Gastroesophageal sphincter (tissue), 3 donors: ENCODE measurements around the gene EIF2D.
A peak's percentile ranks its signal among the peaks of the same experiment; 100 is the strongest.

Experiments
- CTCF ChIP-seq, 4 experiments: fragments of 200-600 bp in 2 of 4; fragments of 450-650 bp in 2 of 4; sonication (generic) in 1 of 4; IDR thresholded peaks; one replicate each; pipeline ENCODE4 v1.5.1; 2017 to 2019; ENCODE audit warnings: antibody characterized with exemption in 4 of 4, mild to moderate bottlenecking in 2 of 4, moderate library complexity in 2 of 4
- POLR2A ChIP-seq, 2 donors: fragments of 450-650 bp; IDR thresholded peaks; one replicate each; pipeline ENCODE4 v1.6.1; 2017; ENCODE audit warnings: antibody characterized with exemption in 2 of 2, mild to moderate bottlenecking in 2 of 2, moderate library complexity in 1 of 2
- POLR2AphosphoS5 ChIP-seq: sonication (generic); formaldehyde crosslinking; IDR thresholded peaks from one replicate; pipeline ENCODE4 v1.6.1; 2017; ENCODE audit warnings: antibody characterized with exemption

DNA sequence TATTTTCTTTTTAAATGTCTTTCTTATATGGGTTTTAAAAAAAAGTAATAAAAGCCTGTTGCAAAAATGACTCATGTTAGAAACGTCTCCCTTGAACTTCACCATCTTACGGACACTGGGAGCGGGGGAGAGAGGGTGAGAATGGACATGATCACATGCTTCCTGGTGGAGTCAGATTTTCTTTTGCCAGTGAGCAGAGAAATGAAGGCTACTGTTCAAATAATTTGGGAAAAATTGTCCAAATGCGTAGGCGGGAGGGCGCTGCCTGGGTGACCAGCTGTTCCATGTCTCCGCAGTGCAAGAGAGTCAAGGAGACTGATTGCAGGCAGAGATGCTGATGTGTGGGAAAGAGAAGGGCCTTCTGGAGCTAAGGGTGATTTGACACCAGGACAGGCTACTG is 23.1 kb downstream of the EIF2D start:
- no peak for TF ChIP-seq CTCF (IDR thresholded peaks at IDR 0.05)
- TF ChIP-seq POLR2A (IDR thresholded peaks at IDR 0.05) = no peak
- peak; percentile 64 for TF ChIP-seq POLR2AphosphoS5
